Osteoblast (primary cell): ENCODE data around the gene ARPC2. TPM values are rescaled to one million over a fixed set of nuclear protein-coding genes. Genes with fewer than 3 reads are reported as not detected.
A peak's percentile ranks its signal among the peaks of the same experiment; 100 is the strongest.

Source experiments
- DNase-seq: peaks from one replicate; pipeline ENCODE4 v3.0.0; 2011; ENCODE audit warnings: low spot score, mixed read lengths; ENCODE audit not compliant: insufficient read length; ENCODE audit errors: missing footprints
- H2AFZ ChIP-seq: 2 replicates; pipeline ENCODE4 v1.6.0; 2011; ENCODE audit warnings: mild to moderate bottlenecking, low read length
- H3K27ac ChIP-seq: 2 replicates; pipeline ENCODE4 v1.5.1; 2011; ENCODE audit warnings: mild to moderate bottlenecking, low read depth, low read length, moderate library complexity
- H3K27me3 ChIP-seq: 2 replicates; pipeline ENCODE4 v1.6.0; 2012; ENCODE audit warnings: mild to moderate bottlenecking, control low read depth, inconsistent platforms, low read length, moderate library complexity; ENCODE audit not compliant: insufficient read depth
- H3K36me3 ChIP-seq: 2 replicates; pipeline ENCODE4 v1.5.1; 2011; ENCODE audit warnings: mild to moderate bottlenecking, low read length, control low read depth, moderate library complexity; ENCODE audit not compliant: insufficient read depth
- H3K4me1 ChIP-seq: 2 replicates; pipeline ENCODE4 v1.5.1; 2011; ENCODE audit warnings: mild to moderate bottlenecking, low read length, control low read depth, moderate library complexity; ENCODE audit not compliant: insufficient read depth
- H3K4me2 ChIP-seq: 2 replicates; pipeline ENCODE4 v1.6.0; 2011; ENCODE audit warnings: mild to moderate bottlenecking, low read length; ENCODE audit not compliant: insufficient read depth
- H3K4me3 ChIP-seq: fragments of 200-600 bp; sonication (generic); 3 replicates; pipeline ENCODE4 v1.5.1; 2012; ENCODE audit warnings: mild to moderate bottlenecking, low read length, inconsistent platforms; ENCODE audit not compliant: insufficient read depth
- H3K79me2 ChIP-seq: 2 replicates; pipeline ENCODE4 v1.6.0; 2012; ENCODE audit warnings: mild to moderate bottlenecking, low read length, control low read depth, inconsistent platforms; ENCODE audit not compliant: insufficient read depth
- H3K9me3 ChIP-seq: 2 replicates; pipeline ENCODE4 v1.5.1; 2011; ENCODE audit warnings: low read depth, low read length, control low read depth
- H4K20me1 ChIP-seq: 2 replicates; pipeline ENCODE4 v1.6.0; 2012; ENCODE audit warnings: mild to moderate bottlenecking, low read length, control low read depth; ENCODE audit not compliant: insufficient read depth
- total RNA-seq: library from RNA; depleted of rRNA; stranded (reverse); fragments of >200 nt; gene quantifications from 2 replicates; pipeline ENCODE4 v1.2.3, GENCODE V29; 2012
- TF ChIP-seq, protein P1 (sequence below): IDR thresholded peaks from 2 replicates; pipeline ENCODE4 v1.5.1; 2011; ENCODE audit warnings: mild to moderate bottlenecking, low read depth, low read length, moderate library complexity; ENCODE audit errors: extremely low read depth

ARPC2 gene
- total RNA-seq, 1 donor, result 301 TPM

GRCh38 chr2:218224186-218224585, 7.2 kb downstream of the ARPC2 start:
- peaks cover 64% of the 10 kb centered on the region for H4K20me1 ChIP-seq
- no peak for DNase-seq

GRCh38 chr2:218226903-218227302, 9.9 kb downstream of the ARPC2 start:
- TF ChIP-seq, protein P1, sequence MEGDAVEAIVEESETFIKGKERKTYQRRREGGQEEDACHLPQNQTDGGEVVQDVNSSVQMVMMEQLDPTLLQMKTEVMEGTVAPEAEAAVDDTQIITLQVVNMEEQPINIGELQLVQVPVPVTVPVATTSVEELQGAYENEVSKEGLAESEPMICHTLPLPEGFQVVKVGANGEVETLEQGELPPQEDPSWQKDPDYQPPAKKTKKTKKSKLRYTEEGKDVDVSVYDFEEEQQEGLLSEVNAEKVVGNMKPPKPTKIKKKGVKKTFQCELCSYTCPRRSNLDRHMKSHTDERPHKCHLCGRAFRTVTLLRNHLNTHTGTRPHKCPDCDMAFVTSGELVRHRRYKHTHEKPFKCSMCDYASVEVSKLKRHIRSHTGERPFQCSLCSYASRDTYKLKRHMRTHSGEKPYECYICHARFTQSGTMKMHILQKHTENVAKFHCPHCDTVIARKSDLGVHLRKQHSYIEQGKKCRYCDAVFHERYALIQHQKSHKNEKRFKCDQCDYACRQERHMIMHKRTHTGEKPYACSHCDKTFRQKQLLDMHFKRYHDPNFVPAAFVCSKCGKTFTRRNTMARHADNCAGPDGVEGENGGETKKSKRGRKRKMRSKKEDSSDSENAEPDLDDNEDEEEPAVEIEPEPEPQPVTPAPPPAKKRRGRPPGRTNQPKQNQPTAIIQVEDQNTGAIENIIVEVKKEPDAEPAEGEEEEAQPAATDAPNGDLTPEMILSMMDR, result no peak
- H3K9me3 ChIP-seq, result no peaks in the 10 kb centered on the region
- peaks cover 75% of the 10 kb centered on the region for H3K79me2 ChIP-seq
- peaks cover 73% of the 10 kb centered on the region for H3K36me3 ChIP-seq
- no peak overlapping the region for H3K4me3 ChIP-seq
- peaks cover 44% of the 10 kb centered on the region for H4K20me1 ChIP-seq
- H3K27me3 ChIP-seq, result no peaks in the 10 kb centered on the region
- no peak overlapping the region for H2AFZ ChIP-seq
- DNase-seq, result no peak
- H3K4me2 ChIP-seq, result no peak overlapping the region
- no peak overlapping the region for H3K27ac ChIP-seq
- H3K4me1 ChIP-seq, result peaks cover 47% of the 10 kb centered on the region

More at GRCh38 chr2:218224186-218224585, 7.2 kb downstream of the ARPC2 start:
- Histone ChIP-seq H3K4me3 (no peak overlapping the region), H3K4me1 (peaks cover 51% of the 10 kb centered on the region), H3K27me3 (no peaks in the 10 kb centered on the region), H3K27ac (peak overlapping the region; percentile 30), H3K4me2 (no peak overlapping the region), H3K36me3 (peaks cover 64% of the 10 kb centered on the region), H3K9me3 (no peaks in the 10 kb centered on the region), H2AFZ (no peak overlapping the region), H3K79me2 (peaks cover 84% of the 10 kb centered on the region)
- TF ChIP-seq, protein P1, result no peak

DNA sequence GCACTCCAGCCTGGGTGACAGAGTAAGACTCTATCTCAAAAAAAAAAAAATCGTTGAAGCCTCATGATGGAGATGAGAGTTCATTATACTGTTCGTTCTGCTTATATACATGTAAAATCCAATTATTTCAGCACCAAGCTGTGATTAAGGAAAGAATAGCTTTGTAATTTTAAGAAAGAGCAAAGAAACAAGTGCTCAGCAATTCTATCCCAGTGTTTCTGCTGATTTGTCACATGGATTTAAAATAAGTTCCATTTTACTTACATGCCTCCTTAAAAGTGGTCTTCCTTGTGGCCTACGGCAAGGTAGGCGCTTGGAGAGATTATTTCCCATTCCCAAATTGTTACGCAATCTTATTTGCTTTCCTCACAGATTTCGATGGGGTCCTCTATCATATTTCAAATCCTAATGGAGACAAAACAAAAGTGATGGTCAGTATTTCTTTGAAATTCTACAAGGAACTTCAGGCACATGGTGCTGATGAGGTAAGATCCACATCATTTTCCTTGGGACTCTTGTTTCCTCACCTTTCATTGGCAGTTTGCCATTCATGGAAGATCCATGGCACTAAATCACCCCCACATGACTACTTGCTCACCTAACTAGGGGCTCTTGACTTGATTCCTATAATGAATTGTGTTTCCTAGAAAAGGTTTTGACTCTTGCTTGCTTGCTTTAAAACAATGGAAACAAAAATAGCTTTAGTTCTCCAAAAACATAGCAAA, 11.5 kb downstream of the ARPC2 start:
- Histone ChIP-seq H2AFZ (no peak overlapping the region), H3K4me3 (peak overlapping the region; percentile 11), H3K4me1 (peaks cover 36% of the 10 kb centered on the region), H3K9me3 (no peaks in the 10 kb centered on the region), H3K4me2 (peak overlapping the region; percentile 61), H3K79me2 (peaks cover 71% of the 10 kb centered on the region), H3K27me3 (no peaks in the 10 kb centered on the region), H3K27ac (peak overlapping the region; percentile 73), H4K20me1 (peaks cover 28% of the 10 kb centered on the region), H3K36me3 (peaks cover 83% of the 10 kb centered on the region)
- TF ChIP-seq, protein P1, result no peak
- peak; percentile 48 for DNase-seq

- H3K79me2 ChIP-seq, result peaks cover 70% of the 10 kb centered on the region
- peaks cover 36% of the 10 kb centered on the region for H3K4me1 ChIP-seq
Observed at GRCh38 chr2:218229239-218229638, 12.2 kb downstream of the ARPC2 start.

More at GRCh38 chr2:218229239-218229638, 12.2 kb downstream of the ARPC2 start:
- peaks cover 23% of the 10 kb centered on the region for H4K20me1 ChIP-seq
- H3K9me3 ChIP-seq, result no peaks in the 10 kb centered on the region
- no peak overlapping the region for H2AFZ ChIP-seq
- no peaks in the 10 kb centered on the region for H3K27me3 ChIP-seq
- peak overlapping the region; percentile 61 for H3K4me2 ChIP-seq
- H3K27ac ChIP-seq, result peak overlapping the region; percentile 73
- DNase-seq, result peak; percentile 85
- peaks cover 86% of the 10 kb centered on the region for H3K36me3 ChIP-seq
- TF ChIP-seq, protein P1, result no peak
- no peak overlapping the region for H3K4me3 ChIP-seq
